HEK293 (cell line): ENCODE results near the gene IFNW1.

Experiments used
- CTCF ChIA-PET: fragments of 350-600 bp; formaldehyde crosslinking; extraction: SDS; loops from one replicate; lab custom pipeline; 2021; ENCODE audit warnings: antibody characterized with exemption; lab: Yijun Ruan, JAX
- POLR2A ChIA-PET: fragments of 300-600 bp; formaldehyde crosslinking; extraction: SDS; loops from one replicate; lab custom pipeline; 2020; ENCODE audit warnings: antibody characterized with exemption, inconsistent platforms; lab: Yijun Ruan, JAX
- H3K27ac ChIP-seq: fragments of 200-500 bp; sonication (Bioruptor generic); 2 replicates; pipeline ENCODE4 v1.5.1; 2014; ENCODE audit warnings: low read depth, low read length, control low read depth, inconsistent platforms; ENCODE audit errors: extremely low read depth
- H3K36me3 ChIP-seq, 2 experiments: fragments of 200-500 bp in 1 of 2; sonication (Bioruptor generic) in 1 of 2; 1 replicate in 1 of 2; 2 replicates in 1 of 2; pipeline ENCODE4 v1.5.1; 2014 to 2017; ENCODE audit warnings: inconsistent platforms in 2 of 2, low read length in 2 of 2; ENCODE audit not compliant: control insufficient read depth in 2 of 2, insufficient read depth in 1 of 2
- H3K4me1 ChIP-seq: fragments of 200-500 bp; sonication (Bioruptor generic); 2 replicates; pipeline ENCODE4 v1.5.1; 2014; ENCODE audit warnings: mild to moderate bottlenecking, low read length, inconsistent platforms; ENCODE audit not compliant: control insufficient read depth, insufficient read depth
- H3K4me3 ChIP-seq: 2 replicates; pipeline ENCODE4 v1.5.1; 2011; ENCODE audit warnings: low read depth, mild to moderate bottlenecking, control low read depth, low read length, moderate library complexity
- H3K9me3 ChIP-seq: fragments of 200-500 bp; sonication (Bioruptor generic); 2 replicates; pipeline ENCODE4 v1.5.1; 2014; ENCODE audit warnings: low read depth, low read length, inconsistent platforms; ENCODE audit not compliant: control insufficient read depth, insufficient read depth
- BCL11A ChIP-seq: fragments of 450-650 bp; formaldehyde crosslinking; IDR thresholded peaks from 2 replicates; pipeline ENCODE4 v1.5.1; 2016; ENCODE audit warnings: low read depth, missing biosample characterization, missing genetic modification characterization
- MEIS1 ChIP-seq: sonication (generic); formaldehyde crosslinking; IDR thresholded peaks from 2 replicates; pipeline ENCODE4 v1.8.1; 2022; ENCODE audit warnings: missing genetic modification reagents, mild to moderate bottlenecking, borderline replicate concordance
- OSR2 ChIP-seq: fragments of 450-650 bp; formaldehyde crosslinking; IDR thresholded peaks from 2 replicates; pipeline ENCODE4 v1.5.1; 2016; ENCODE audit warnings: missing biosample characterization, missing genetic modification characterization
- YY1 ChIP-seq: fragments of 450-650 bp; formaldehyde crosslinking; IDR thresholded peaks from 2 replicates; pipeline ENCODE4 v1.5.1; 2018; ENCODE audit warnings: missing biosample characterization, missing genetic modification characterization
- ZBTB11 ChIP-seq: fragments of 450-650 bp; formaldehyde crosslinking; conservative IDR thresholded peaks from 2 replicates; pipeline ENCODE4 v1.5.1; 2016; ENCODE audit warnings: low read depth, missing biosample characterization, missing genetic modification characterization
- ZBTB8A ChIP-seq: fragments of 450-650 bp; formaldehyde crosslinking; IDR thresholded peaks from 2 replicates; pipeline ENCODE4 v1.5.1; 2016; ENCODE audit warnings: missing biosample characterization, missing genetic modification characterization
- ZFHX2 ChIP-seq: fragments of 450-650 bp; formaldehyde crosslinking; conservative IDR thresholded peaks from 2 replicates; pipeline ENCODE4 v1.5.1; 2016; ENCODE audit warnings: missing biosample characterization, missing genetic modification characterization
- ZFP37 ChIP-seq: fragments of 450-650 bp; formaldehyde crosslinking; IDR thresholded peaks from 2 replicates; pipeline ENCODE4 v1.5.1; 2016; ENCODE audit warnings: missing biosample characterization, missing genetic modification characterization
- ZNF114 ChIP-seq: fragments of 450-650 bp; formaldehyde crosslinking; IDR thresholded peaks from 2 replicates; pipeline ENCODE4 v1.5.0; 2017; ENCODE audit warnings: missing biosample characterization, missing genetic modification characterization
- ZNF133 ChIP-seq: fragments of 450-650 bp; formaldehyde crosslinking; IDR thresholded peaks from 2 replicates; pipeline ENCODE4 v1.5.1; 2016; ENCODE audit warnings: missing biosample characterization, missing genetic modification characterization
- ZNF157 ChIP-seq: fragments of 450-650 bp; formaldehyde crosslinking; IDR thresholded peaks from 2 replicates; pipeline ENCODE4 v1.5.1; 2016; ENCODE audit warnings: missing biosample characterization, missing genetic modification characterization
- ZNF184 ChIP-seq: fragments of 450-650 bp; IDR thresholded peaks from 2 replicates; pipeline ENCODE4 v1.5.1; 2018; ENCODE audit warnings: missing biosample characterization, mild to moderate bottlenecking, missing genetic modification characterization
- ZNF248 ChIP-seq: fragments of 450-650 bp; formaldehyde crosslinking; IDR thresholded peaks from 2 replicates; pipeline ENCODE4 v1.5.1; 2017; ENCODE audit warnings: missing biosample characterization, missing genetic modification characterization
- ZNF274 ChIP-seq, 2 experiments: fragments of 200-500 bp in 1 of 2; fragments of 450-650 bp in 1 of 2; sonication (Bioruptor generic) in 1 of 2; formaldehyde crosslinking in 1 of 2; IDR thresholded peaks; 2 replicates each; pipeline versions ENCODE4 v1.5.1 to v1.6.1; 2014 to 2016; ENCODE audit warnings: borderline replicate concordance in 1 of 2, inconsistent platforms in 1 of 2, low read length in 1 of 2, missing biosample characterization in 1 of 2, missing genetic modification characterization in 1 of 2
- ZNF354C ChIP-seq: fragments of 450-650 bp; formaldehyde crosslinking; IDR thresholded peaks from 2 replicates; pipeline ENCODE4 v1.5.1; 2016; ENCODE audit warnings: missing biosample characterization, missing genetic modification characterization, low read depth, borderline replicate concordance
- ZNF830 ChIP-seq: fragments of 450-650 bp; IDR thresholded peaks from 2 replicates; pipeline ENCODE4 v1.5.0; 2018; ENCODE audit warnings: missing biosample characterization, missing genetic modification characterization, low read depth, mild to moderate bottlenecking, moderate library complexity
- TF ChIP-seq, protein P1 (sequence below): fragments of 450-650 bp; formaldehyde crosslinking; IDR thresholded peaks from 2 replicates; pipeline ENCODE4 v1.5.1; 2016; ENCODE audit warnings: missing biosample characterization, missing genetic modification characterization, low read depth
- TF ChIP-seq, protein P2 (sequence below): fragments of 450-650 bp; formaldehyde crosslinking; IDR thresholded peaks from 2 replicates; pipeline ENCODE4 v1.5.1; 2016; ENCODE audit warnings: missing biosample characterization, missing genetic modification characterization, low read depth
- TF ChIP-seq, protein P3 (sequence below): fragments of 450-650 bp; formaldehyde crosslinking; IDR thresholded peaks from 2 replicates; pipeline ENCODE4 v1.5.1; 2016; ENCODE audit warnings: missing biosample characterization, missing genetic modification characterization

IFNW1 gene

GRCh38 chr9:21119093-21119770 is 22.4 kb downstream of the IFNW1 start:
- H3K27ac ChIP-seq, result no peak overlapping the region
- no peaks in the 10 kb centered on the region for H3K9me3 ChIP-seq
- TF ChIP-seq ZNF274 (IDR thresholded peaks at IDR 0.05; ENCODE audit: low read length) (no peak), ZNF274 (tag by site-specific recombination; IDR thresholded peaks at IDR 0.05; ENCODE audit: borderline replicate concordance) (no peak), ZBTB11 (tag by site-specific recombination) (no peak), ZFP37 (tag by site-specific recombination) (no peak), ZNF114 (tag by site-specific recombination) (no peak), ZNF133 (tag by site-specific recombination) (no peak), ZNF248 (no peak), ZFHX2 (tag by site-specific recombination) (no peak)
- TF ChIP-seq, protein P1, sequence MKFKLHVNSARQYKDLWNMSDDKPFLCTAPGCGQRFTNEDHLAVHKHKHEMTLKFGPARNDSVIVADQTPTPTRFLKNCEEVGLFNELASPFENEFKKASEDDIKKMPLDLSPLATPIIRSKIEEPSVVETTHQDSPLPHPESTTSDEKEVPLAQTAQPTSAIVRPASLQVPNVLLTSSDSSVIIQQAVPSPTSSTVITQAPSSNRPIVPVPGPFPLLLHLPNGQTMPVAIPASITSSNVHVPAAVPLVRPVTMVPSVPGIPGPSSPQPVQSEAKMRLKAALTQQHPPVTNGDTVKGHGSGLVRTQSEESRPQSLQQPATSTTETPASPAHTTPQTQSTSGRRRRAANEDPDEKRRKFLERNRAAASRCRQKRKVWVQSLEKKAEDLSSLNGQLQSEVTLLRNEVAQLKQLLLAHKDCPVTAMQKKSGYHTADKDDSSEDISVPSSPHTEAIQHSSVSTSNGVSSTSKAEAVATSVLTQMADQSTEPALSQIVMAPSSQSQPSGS (tag by site-specific recombination), result no peak
- TF ChIP-seq, all 188 proteins: peak for 0
- no peaks in the 10 kb centered on the region for H3K36me3 ChIP-seq
- CTCF ChIA-PET, result interaction anchor here (0.7 to 0.9 kb wide), 3 partner anchors 9 to 43 kb away, joined by 3 to 4 read pairs (median 3); no protein-coding TSS in a partner anchor
- POLR2A ChIA-PET, result no interaction called here
- no peak overlapping the region for H3K4me3 ChIP-seq
- H3K4me1 ChIP-seq, result no peaks in the 10 kb centered on the region

- no peak overlapping the region for H3K27ac ChIP-seq
- H3K4me1 ChIP-seq, result no peaks in the 10 kb centered on the region
- no peaks in the 10 kb centered on the region for H3K36me3 ChIP-seq
- no peaks in the 10 kb centered on the region for H3K9me3 ChIP-seq
- ChIA-PET POLR2A (no interaction called here), CTCF (interaction anchor here (0.5 to 1.9 kb wide), 4 partner anchors 28 to 1036 kb away, joined by 3 to 6 read pairs (median 3); no protein-coding TSS in a partner anchor)
- no peak for TF ChIP-seq MEIS1 (CRISPR knock-in tag)
- TF ChIP-seq, protein P2, sequence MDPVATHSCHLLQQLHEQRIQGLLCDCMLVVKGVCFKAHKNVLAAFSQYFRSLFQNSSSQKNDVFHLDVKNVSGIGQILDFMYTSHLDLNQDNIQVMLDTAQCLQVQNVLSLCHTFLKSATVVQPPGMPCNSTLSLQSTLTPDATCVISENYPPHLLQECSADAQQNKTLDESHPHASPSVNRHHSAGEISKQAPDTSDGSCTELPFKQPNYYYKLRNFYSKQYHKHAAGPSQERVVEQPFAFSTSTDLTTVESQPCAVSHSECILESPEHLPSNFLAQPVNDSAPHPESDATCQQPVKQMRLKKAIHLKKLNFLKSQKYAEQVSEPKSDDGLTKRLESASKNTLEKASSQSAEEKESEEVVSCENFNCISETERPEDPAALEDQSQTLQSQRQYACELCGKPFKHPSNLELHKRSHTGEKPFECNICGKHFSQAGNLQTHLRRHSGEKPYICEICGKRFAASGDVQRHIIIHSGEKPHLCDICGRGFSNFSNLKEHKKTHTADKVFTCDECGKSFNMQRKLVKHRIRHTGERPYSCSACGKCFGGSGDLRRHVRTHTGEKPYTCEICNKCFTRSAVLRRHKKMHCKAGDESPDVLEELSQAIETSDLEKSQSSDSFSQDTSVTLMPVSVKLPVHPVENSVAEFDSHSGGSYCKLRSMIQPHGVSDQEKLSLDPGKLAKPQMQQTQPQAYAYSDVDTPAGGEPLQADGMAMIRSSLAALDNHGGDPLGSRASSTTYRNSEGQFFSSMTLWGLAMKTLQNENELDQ (tag by site-specific recombination), result no peak
- no peak for TF ChIP-seq BCL11A
- TF ChIP-seq ZBTB8A (tag by site-specific recombination), result no peak
- TF ChIP-seq, protein P3, sequence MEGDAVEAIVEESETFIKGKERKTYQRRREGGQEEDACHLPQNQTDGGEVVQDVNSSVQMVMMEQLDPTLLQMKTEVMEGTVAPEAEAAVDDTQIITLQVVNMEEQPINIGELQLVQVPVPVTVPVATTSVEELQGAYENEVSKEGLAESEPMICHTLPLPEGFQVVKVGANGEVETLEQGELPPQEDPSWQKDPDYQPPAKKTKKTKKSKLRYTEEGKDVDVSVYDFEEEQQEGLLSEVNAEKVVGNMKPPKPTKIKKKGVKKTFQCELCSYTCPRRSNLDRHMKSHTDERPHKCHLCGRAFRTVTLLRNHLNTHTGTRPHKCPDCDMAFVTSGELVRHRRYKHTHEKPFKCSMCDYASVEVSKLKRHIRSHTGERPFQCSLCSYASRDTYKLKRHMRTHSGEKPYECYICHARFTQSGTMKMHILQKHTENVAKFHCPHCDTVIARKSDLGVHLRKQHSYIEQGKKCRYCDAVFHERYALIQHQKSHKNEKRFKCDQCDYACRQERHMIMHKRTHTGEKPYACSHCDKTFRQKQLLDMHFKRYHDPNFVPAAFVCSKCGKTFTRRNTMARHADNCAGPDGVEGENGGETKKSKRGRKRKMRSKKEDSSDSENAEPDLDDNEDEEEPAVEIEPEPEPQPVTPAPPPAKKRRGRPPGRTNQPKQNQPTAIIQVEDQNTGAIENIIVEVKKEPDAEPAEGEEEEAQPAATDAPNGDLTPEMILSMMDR (tag by site-specific recombination), result no peak
- no peak for TF ChIP-seq ZNF830 (tag by site-specific recombination)
- TF ChIP-seq ZNF157, result no peak
- TF ChIP-seq ZNF354C, result no peak
- TF ChIP-seq YY1 (tag by site-specific recombination), result no peak
- no peak for TF ChIP-seq ZNF184
- no peak for TF ChIP-seq OSR2
- TF ChIP-seq, all 188 proteins: peak for 0
- H3K4me3 ChIP-seq, result no peak overlapping the region
These were observed 27.3 kb downstream of the IFNW1 start for GRCh38 chr9:21114311-21114710.
